ENCODE results near the gene CMTM2. TPM values are rescaled to one million over a fixed set of nuclear protein-coding genes. Genes with fewer than 3 reads are reported as not detected.

Gene CMTM2
- total and polyA plus RNA-seq, 2 donors (not counting 1 experiment from before 2014, with no cell fraction given) = not detected

- Histone ChIP-seq H2AFZ (ENCODE audit: insufficient read depth, low read depth, low read length, poor library complexity, severe bottlenecking) (no peak overlapping the region), H4K20me1 (ENCODE audit: control insufficient read depth, insufficient read depth, low read length, poor library complexity, severe bottlenecking) (no peaks in the 10 kb centered on the region), H3K9me3 (ENCODE audit: control extremely low read depth in 1 of 3, control insufficient read depth in 2 of 3, insufficient read depth in 1 of 3, low read length in 2 of 3) (no peaks in the 10 kb centered on the region), H3K4me3 (ENCODE audit: control extremely low read depth in 1 of 5, extremely low read depth in 1 of 5, insufficient read depth in 1 of 5, low read depth in 2 of 5, low read length in 4 of 5) (no peak overlapping the region), H3K4me2 (replicated peaks; ENCODE audit: low read depth, low read length, poor library complexity, severe bottlenecking) (peak overlapping the region; percentile 43), H3K36me3 (replicated peaks in 1 of 2; ENCODE audit: control extremely low read depth in 1 of 2, control insufficient read depth in 1 of 2, extremely low read depth in 1 of 2, insufficient read depth in 2 of 2, low read length in 1 of 2) (no peaks in the 10 kb centered on the region), H3K79me2 (ENCODE audit: control insufficient read depth, insufficient read depth, low read length) (no peaks in the 10 kb centered on the region), H3K9ac (ENCODE audit: low read length) (no peak overlapping the region), H3K27me3 (replicated peaks in 1 of 4; ENCODE audit: control extremely low read depth in 1 of 4, control insufficient read depth in 3 of 4, insufficient read depth in 4 of 4, low read length in 3 of 4) (no peaks in the 10 kb centered on the region), H3K27ac (ENCODE audit: low read length in 2 of 2) (peak overlapping the region in 1 of 2 donors; percentile 53), H3K4me1 (ENCODE audit: control insufficient read depth in 2 of 2, insufficient read depth in 2 of 2, low read length in 2 of 2) (peaks cover 63 to 71% of the 10 kb centered on the region in 2 donors)
- intact Hi-C loops (cut with micrococcal nuclease) = no loop called here
- Mint-ChIP-seq H3K27me3 (no peaks in the 10 kb centered on the region), H3K4me1 (peaks cover 77% of the 10 kb centered on the region), H3K27ac (peak overlapping the region; percentile 22), H3K9me3 (ENCODE audit: insufficient read depth) (no peaks in the 10 kb centered on the region), H3K4me3 (no peak overlapping the region)
- DNase-seq (no peak), ATAC-seq (ENCODE audit: low read depth) (no peak)
- no peak for TF ChIP-seq CTCF (IDR thresholded peaks at IDR 0.05)
- TF ChIP-seq EZH2 (IDR thresholded peaks at IDR 0.05; ENCODE audit: borderline replicate concordance, insufficient read depth, low read depth, low read length, poor library complexity, severe bottlenecking) = no peak
- ChIA-PET CTCF (interaction anchor here (1.2 to 2.5 kb wide), 5 partner anchors 9 to 32 kb away, joined by 4 to 11 read pairs (median 5); partner anchors contain the start of gene CKLF), POLR2A (interaction anchor here (1.2 kb wide), 1 partner anchor 9 kb away, joined by 4 read pairs; the partner anchor contains the start of gene CKLF)
- 88% methylated on average over 6 of the region's 6 CpGs for WGBS (ENCODE audit: insufficient coverage)
Measured at GRCh38 chr16:66543541-66543940, 35.7 kb upstream of the CMTM2 start.

- intact Hi-C loops (cut with micrococcal nuclease) = no loop called here
- Histone ChIP-seq H3K4me1 (ENCODE audit: control insufficient read depth in 2 of 2, insufficient read depth in 2 of 2, low read length in 2 of 2) (peaks cover 63 to 71% of the 10 kb centered on the region in 2 donors), H3K4me2 (replicated peaks; ENCODE audit: low read depth, low read length, poor library complexity, severe bottlenecking) (peak overlapping the region; percentile 43), H3K9me3 (ENCODE audit: control extremely low read depth in 1 of 3, control insufficient read depth in 2 of 3, insufficient read depth in 1 of 3, low read length in 2 of 3) (no peaks in the 10 kb centered on the region), H3K79me2 (ENCODE audit: control insufficient read depth, insufficient read depth, low read length) (no peaks in the 10 kb centered on the region), H4K20me1 (ENCODE audit: control insufficient read depth, insufficient read depth, low read length, poor library complexity, severe bottlenecking) (no peaks in the 10 kb centered on the region), H3K9ac (ENCODE audit: low read length) (no peak overlapping the region), H2AFZ (ENCODE audit: insufficient read depth, low read depth, low read length, poor library complexity, severe bottlenecking) (no peak overlapping the region), H3K36me3 (replicated peaks in 1 of 2; ENCODE audit: control extremely low read depth in 1 of 2, control insufficient read depth in 1 of 2, extremely low read depth in 1 of 2, insufficient read depth in 2 of 2, low read length in 1 of 2) (no peaks in the 10 kb centered on the region), H3K27ac (ENCODE audit: low read length in 2 of 2) (peak overlapping the region in 1 of 2 donors; percentile 53), H3K27me3 (replicated peaks in 1 of 4; ENCODE audit: control extremely low read depth in 1 of 4, control insufficient read depth in 3 of 4, insufficient read depth in 4 of 4, low read length in 3 of 4) (no peaks in the 10 kb centered on the region), H3K4me3 (ENCODE audit: control extremely low read depth in 1 of 5, extremely low read depth in 1 of 5, insufficient read depth in 1 of 5, low read depth in 2 of 5, low read length in 4 of 5) (no peak overlapping the region)
- ATAC-seq (ENCODE audit: low read depth) (no peak), DNase-seq (no peak)
- CTCF ChIA-PET = interaction anchor here (1.0 to 2.5 kb wide), 6 partner anchors 9 to 32 kb away, joined by 3 to 11 read pairs (median 4); partner anchors contain the start of gene CKLF
- Mint-ChIP-seq H3K27me3 (no peaks in the 10 kb centered on the region), H3K9me3 (ENCODE audit: insufficient read depth) (no peaks in the 10 kb centered on the region), H3K4me3 (peak overlapping the region; percentile 38), H3K27ac (peak overlapping the region; percentile 84), H3K4me1 (peaks cover 77% of the 10 kb centered on the region)
- WGBS (ENCODE audit: insufficient coverage) = no CpG with 5 or more reads among the region's 7 CpGs
- POLR2A ChIA-PET = interaction anchor here (0.6 to 1.2 kb wide), 3 partner anchors 8 to 27 kb away, joined by 4 read pairs; partner anchors contain the start of gene CKLF
- TF ChIP-seq CTCF (IDR thresholded peaks at IDR 0.05) = no peak
- no peak for TF ChIP-seq EZH2 (IDR thresholded peaks at IDR 0.05; ENCODE audit: borderline replicate concordance, insufficient read depth, low read depth, low read length, poor library complexity, severe bottlenecking)
Measured at GRCh38 chr16:66544016-66544757, 35.1 kb upstream of the CMTM2 start.

Measured in B cell (primary cell).